D721Med (cell line): Measurements from ENCODE around the gene BCAS3.

ENCODE experiments used
- DNase-seq: peaks from one replicate; pipeline ENCODE4 v3.0.0; 2011; ENCODE audit warnings: low spot score; ENCODE audit not compliant: insufficient read length
- FAIRE-seq: peaks from 2 replicates; lab custom pipeline; 2011; peaks lifted over from hg19 to GRCh38; lab: Jason Lieb, UNC
- CTCF ChIP-seq: IDR thresholded peaks from 2 replicates; pipeline ENCODE4 v1.5.1; 2012; ENCODE audit warnings: mild to moderate bottlenecking, control low read depth; ENCODE audit not compliant: insufficient read depth; ENCODE audit errors: missing control alignments

BCAS3 gene

GRCh38 chr17:61321344-61321743, 643.7 kb downstream of the BCAS3 start:
- no peak for TF ChIP-seq CTCF
- no peak for FAIRE-seq
- DNase-seq, result no peak

GRCh38 chr17:61322325-61323002, 644.8 kb downstream of the BCAS3 start:
- FAIRE-seq (no peak), DNase-seq (no peak)
- TF ChIP-seq CTCF, result no peak

GRCh38 chr17:61323003-61323908, 645.6 kb downstream of the BCAS3 start:
- TF ChIP-seq CTCF, result no peak
- FAIRE-seq (no peak), DNase-seq (no peak)

GRCh38 chr17:61323909-61324868, 646.5 kb downstream of the BCAS3 start:
- DNase-seq (no peak), FAIRE-seq (no peak)
- no peak for TF ChIP-seq CTCF

GRCh38 chr17:61324950-61325349, 647.3 kb downstream of the BCAS3 start:
- FAIRE-seq (no peak), DNase-seq (no peak)
- no peak for TF ChIP-seq CTCF

GRCh38 chr17:61325382-61326073, 647.9 kb downstream of the BCAS3 start:
- DNase-seq (no peak), FAIRE-seq (no peak)
- TF ChIP-seq CTCF, result no peak
